Esophagus (tissue), 2 donors: ENCODE data around the gene NUDCD3. TPM values are rescaled to one million over a fixed set of nuclear protein-coding genes. Genes with fewer than 3 reads are reported as not detected.

Experiments used
- H3K27ac ChIP-seq, 2 donors: one replicate each; pipeline ENCODE4 v1.5.1; 2013; ENCODE audit warnings: low read depth in 2 of 2, mild to moderate bottlenecking in 2 of 2, inconsistent platforms in 1 of 2, low read length in 1 of 2, moderate library complexity in 1 of 2
- H3K27me3 ChIP-seq, 2 donors: one replicate each; pipeline ENCODE4 v1.6.1; 2013; ENCODE audit warnings: low read length in 2 of 2, control low read depth in 1 of 2, mild to moderate bottlenecking in 1 of 2; ENCODE audit not compliant: insufficient read depth in 2 of 2, control insufficient read depth in 1 of 2
- H3K36me3 ChIP-seq, 2 donors: one replicate each; pipeline ENCODE4 v1.6.1; 2013; ENCODE audit warnings: low read length in 1 of 2; ENCODE audit not compliant: control insufficient read depth in 2 of 2, insufficient read depth in 2 of 2
- H3K4me1 ChIP-seq, 2 donors: one replicate each; pipeline ENCODE4 v1.6.1; 2013; ENCODE audit warnings: low read length in 1 of 2; ENCODE audit not compliant: control insufficient read depth in 2 of 2, insufficient read depth in 2 of 2
- H3K4me3 ChIP-seq, 2 donors: one replicate each; pipeline ENCODE4 v1.5.1; 2013; ENCODE audit warnings: low read length in 2 of 2, mild to moderate bottlenecking in 2 of 2, low read depth in 1 of 2, moderate library complexity in 1 of 2
- H3K9me3 ChIP-seq, 2 donors: one replicate each; pipeline ENCODE4 v1.6.1; 2013; ENCODE audit warnings: mild to moderate bottlenecking in 2 of 2, low read depth in 1 of 2, low read length in 1 of 2, moderate library complexity in 1 of 2; ENCODE audit not compliant: control insufficient read depth in 2 of 2, insufficient read depth in 1 of 2
- WGBS, 2 donors: extraction: QIAGEN DNeasy Blood & Tissue Kit; methylation state at CpG; one replicate each; pipeline ENCODE4 v1.1.7; 2013; 5-methylcytosine and 5-hydroxymethylcytosine counted together
- polyA plus RNA-seq, 2 donors: library from polyadenylated mRNA; stranded (reverse); fragments of 200-250 nt; gene quantifications; one replicate each; pipeline ENCODE4 v1.2.3, GENCODE V29; 2013
- donor health status: healthy with polysubstance abuse.
- donor health status: Bipolar disorder and iron deficiency.

NUDCD3 gene
- polyA plus RNA-seq, 2 donors: 20.5 to 21.2 TPM

DNA sequence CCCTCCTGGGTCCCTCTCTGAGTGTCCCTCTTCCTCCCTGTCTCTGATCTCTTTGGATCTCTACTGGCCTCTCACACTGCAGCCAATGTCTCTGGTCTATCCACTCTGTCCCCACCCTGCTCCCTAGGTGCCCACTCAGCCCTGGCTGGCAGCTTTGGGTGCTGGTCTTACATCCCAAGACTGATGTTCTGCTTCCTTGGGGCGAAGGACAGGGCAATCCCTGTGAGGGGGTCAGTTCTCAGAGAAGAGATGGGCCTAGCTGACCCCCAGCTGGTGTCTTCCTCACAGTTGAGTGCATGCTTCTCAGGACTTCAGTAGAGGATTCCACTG is 113.4 kb downstream of the NUDCD3 start:
- Histone ChIP-seq H3K27ac (no peak overlapping the region), H3K4me3 (no peak overlapping the region), H3K36me3 (peaks cover 0 to 6% of the 10 kb centered on the region in 2 donors), H3K27me3 (no peaks in the 10 kb centered on the region), H3K9me3 (no peaks in the 10 kb centered on the region), H3K4me1 (peaks cover 0 to 3% of the 10 kb centered on the region in 2 donors)
- WGBS, 2 donors: 91 to 94% methylated on average over 1 of the region's 1 CpG

- Histone ChIP-seq H3K36me3 (peaks cover 0 to 5% of the 10 kb centered on the region in 2 donors), H3K27ac (no peak overlapping the region), H3K27me3 (no peaks in the 10 kb centered on the region), H3K9me3 (no peaks in the 10 kb centered on the region), H3K4me1 (peaks cover 0 to 3% of the 10 kb centered on the region in 2 donors), H3K4me3 (no peak overlapping the region)
- WGBS, 2 donors: 46 to 52% methylated on average over 7 of the region's 7 CpGs
Observed at GRCh38 chr7:44376429-44377133, 113.9 kb downstream of the NUDCD3 start.

DNA sequence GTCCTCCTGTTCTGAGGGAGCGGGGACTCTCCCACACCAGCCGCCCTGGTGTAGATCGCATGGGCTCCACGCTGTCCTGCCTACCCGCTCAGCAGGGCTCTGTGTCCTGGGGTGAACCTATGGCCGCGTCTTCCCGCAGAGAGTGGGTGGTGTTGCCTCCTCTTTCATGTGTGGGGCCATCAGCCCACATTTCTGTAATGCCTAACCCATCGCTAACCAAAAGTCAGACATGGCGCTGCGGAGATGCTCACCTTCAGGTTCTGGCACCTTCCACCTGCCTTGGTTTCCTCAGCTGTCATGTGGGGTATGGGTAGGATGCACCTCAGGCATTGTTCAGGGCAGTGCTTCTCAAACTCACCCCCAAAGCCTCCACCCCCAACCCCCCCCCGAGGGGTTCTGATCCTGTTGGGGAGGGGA is 114.5 kb downstream of the NUDCD3 start:
- Histone ChIP-seq H3K27me3 (no peaks in the 10 kb centered on the region), H3K27ac (no peak overlapping the region), H3K9me3 (no peaks in the 10 kb centered on the region), H3K4me1 (peaks cover 0 to 3% of the 10 kb centered on the region in 2 donors), H3K4me3 (no peak overlapping the region), H3K36me3 (no peaks in the 10 kb centered on the region)
- WGBS, 2 donors: 81% methylated on average over 12 of the region's 12 CpGs

GRCh38 chr7:44375236-44375699 is 115.2 kb downstream of the NUDCD3 start:
- H3K36me3 ChIP-seq: no peaks in the 10 kb centered on the region
- H3K9me3 ChIP-seq: no peaks in the 10 kb centered on the region
- no peak overlapping the region for H3K4me3 ChIP-seq
- no peak overlapping the region for H3K27ac ChIP-seq
- 70 to 78% methylated on average over 9 of the region's 9 CpGs for WGBS, 2 donors
- no peaks in the 10 kb centered on the region for H3K4me1 ChIP-seq
- no peaks in the 10 kb centered on the region for H3K27me3 ChIP-seq

DNA sequence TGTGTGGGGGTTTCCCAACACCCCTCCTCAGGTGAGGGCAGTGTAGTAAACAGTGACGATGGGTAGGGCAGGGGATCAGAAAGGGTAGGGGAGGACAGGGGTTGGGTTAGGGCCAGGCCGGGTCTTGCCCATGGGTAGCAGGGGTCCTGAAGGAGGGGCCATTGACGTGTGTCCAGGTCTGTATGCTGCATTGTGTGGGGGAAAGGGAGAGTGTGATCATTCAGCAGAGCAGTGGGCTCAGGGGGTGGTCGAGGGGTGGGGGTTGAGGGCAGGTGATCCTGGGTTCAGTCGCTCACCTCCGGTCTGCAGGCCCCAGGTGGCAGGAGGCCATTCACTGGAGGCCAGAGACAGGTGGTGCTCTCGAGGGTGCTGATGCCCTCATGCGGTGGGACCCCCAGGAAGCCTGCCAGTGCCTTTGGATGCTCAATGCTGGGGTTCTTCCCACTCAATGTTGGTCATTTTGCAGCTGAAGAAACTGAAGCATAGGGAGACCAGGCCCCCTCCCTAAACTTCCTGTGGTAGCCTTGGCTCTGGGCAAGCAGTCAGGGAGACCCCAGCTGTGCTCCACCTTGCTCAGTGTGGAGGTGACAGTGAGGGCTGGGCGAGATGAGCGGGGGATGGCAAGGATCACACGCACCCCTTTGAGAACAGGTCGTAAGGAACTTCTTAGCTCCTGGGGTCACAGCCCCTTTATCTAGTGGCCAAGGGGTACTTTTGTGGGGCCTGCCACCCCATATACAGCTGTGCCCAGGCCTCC is 116.3 kb downstream of the NUDCD3 start:
- Histone ChIP-seq H3K4me3 (no peak overlapping the region), H3K27ac (no peak overlapping the region), H3K36me3 (no peaks in the 10 kb centered on the region), H3K9me3 (no peaks in the 10 kb centered on the region), H3K4me1 (no peaks in the 10 kb centered on the region), H3K27me3 (no peaks in the 10 kb centered on the region)
- 75 to 76% methylated on average over 12 of the region's 12 CpGs for WGBS, 2 donors

DNA sequence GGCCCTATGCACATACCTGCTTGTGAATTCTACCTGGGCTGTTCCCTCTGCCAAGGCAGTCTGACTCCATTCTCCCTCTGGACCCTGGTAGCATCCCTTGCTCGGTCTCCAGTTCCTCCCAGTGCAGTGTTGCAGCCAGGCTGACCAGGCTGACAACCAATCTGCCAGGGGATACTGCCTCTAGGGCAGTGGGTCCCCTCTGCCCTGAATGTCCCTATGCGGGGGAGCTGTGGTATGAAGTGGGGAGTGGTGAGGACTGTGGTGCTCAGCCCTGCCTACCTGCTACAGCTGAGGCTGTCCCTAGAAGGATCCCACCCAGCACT is 117.1 kb downstream of the NUDCD3 start:
- no peaks in the 10 kb centered on the region for H3K27me3 ChIP-seq
- H3K4me3 ChIP-seq: no peak overlapping the region
- WGBS, 2 donors: 80 to 81% methylated on average over 2 of the region's 2 CpGs

DNA sequence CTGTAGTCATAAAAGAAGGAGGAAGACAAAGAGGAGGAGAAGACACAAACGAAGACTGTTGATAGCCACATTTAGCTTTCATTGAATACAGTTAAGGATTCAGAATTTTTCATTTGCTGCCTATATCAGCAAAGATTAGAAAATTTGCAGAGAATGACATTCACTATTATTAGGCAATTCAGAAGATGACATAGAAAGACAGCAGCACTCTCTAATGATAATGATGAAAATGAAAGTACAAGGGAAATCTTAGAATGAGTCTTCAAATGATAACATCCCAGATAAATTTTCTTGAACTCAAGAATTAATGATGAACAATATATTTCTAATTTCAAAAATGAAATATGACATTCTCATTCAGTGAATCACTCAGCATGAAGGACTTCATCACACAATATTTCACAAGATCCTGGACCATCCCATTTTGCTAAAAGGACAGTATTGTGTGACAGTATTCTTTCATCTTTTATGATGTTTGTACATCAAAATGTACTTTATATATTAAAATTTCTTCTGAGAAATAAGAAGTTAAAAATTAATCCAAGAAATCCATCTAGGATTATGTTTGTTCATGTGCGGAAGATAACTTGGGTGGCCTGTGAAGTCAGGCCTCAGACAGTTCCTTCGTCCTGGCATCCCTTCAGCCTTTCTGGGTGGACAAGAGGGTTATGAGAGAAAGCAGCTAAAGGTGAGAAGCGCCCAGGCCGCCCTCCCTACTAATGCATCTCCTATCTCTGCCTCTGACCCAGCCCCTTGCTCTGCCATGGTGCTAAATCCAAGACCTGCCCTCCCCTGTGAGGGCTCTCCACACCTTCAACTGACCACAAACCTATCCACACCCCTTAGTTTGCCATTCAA is 117.7 kb downstream of the NUDCD3 start:
- Histone ChIP-seq H3K27me3 (no peaks in the 10 kb centered on the region), H3K4me1 (no peaks in the 10 kb centered on the region)
- WGBS, 2 donors: 74 to 79% methylated on average over 5 of the region's 5 CpGs

More for the DNA sequence above, 117.1 kb downstream of the NUDCD3 start:
- no peaks in the 10 kb centered on the region for H3K4me1 ChIP-seq
- no peaks in the 10 kb centered on the region for H3K36me3 ChIP-seq
- H3K9me3 ChIP-seq: no peaks in the 10 kb centered on the region
- H3K27ac ChIP-seq: no peak overlapping the region

DNA sequence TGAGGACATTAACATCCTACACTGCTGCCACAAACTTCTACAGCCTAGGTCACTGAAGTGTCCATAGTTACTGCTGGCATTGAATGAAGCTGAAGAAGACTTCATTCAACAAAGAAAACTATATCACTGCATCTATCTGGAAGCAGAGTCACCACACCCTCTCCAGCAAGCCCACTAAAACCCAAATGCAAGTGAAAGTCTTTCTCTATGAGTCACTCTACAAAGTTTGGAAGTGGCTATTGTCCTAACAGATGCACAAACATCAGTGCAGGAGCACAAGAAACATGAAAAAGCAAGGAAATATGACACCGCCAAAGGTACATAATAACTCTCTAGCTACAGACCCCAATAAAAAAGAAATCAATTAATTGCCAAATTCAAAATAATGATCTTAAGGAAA is 121.6 kb downstream of the NUDCD3 start:
- 97 to 100% methylated on average over 1 of the region's 1 CpG for WGBS, 2 donors
- H3K4me3 ChIP-seq: no peak overlapping the region
- no peaks in the 10 kb centered on the region for H3K9me3 ChIP-seq
- H3K27ac ChIP-seq: no peak overlapping the region
- no peaks in the 10 kb centered on the region for H3K27me3 ChIP-seq
- no peaks in the 10 kb centered on the region for H3K36me3 ChIP-seq
- no peaks in the 10 kb centered on the region for H3K4me1 ChIP-seq

More for the DNA sequence above, 117.7 kb downstream of the NUDCD3 start:
- no peak overlapping the region for H3K27ac ChIP-seq
- no peaks in the 10 kb centered on the region for H3K36me3 ChIP-seq
- H3K9me3 ChIP-seq: no peaks in the 10 kb centered on the region
- H3K4me3 ChIP-seq: no peak overlapping the region

DNA sequence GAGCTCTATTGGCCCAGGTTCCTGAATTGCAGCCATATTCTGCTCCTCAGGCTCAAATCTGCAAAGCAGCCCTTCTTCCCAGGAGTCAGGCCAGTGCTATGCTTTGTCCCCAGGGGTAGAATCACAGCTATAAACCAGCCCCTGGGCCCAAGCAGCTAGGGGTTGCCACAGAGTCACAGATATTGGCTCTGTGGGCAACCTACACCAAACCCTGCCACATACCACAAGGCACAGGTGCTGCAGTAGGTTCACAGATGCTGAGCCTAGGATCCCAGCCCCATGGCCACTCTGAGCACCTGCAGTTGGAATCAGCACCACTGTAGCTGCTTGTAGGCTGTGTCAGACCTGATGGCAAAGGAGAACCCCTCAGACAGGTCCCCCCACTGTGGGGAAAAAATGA is 122.0 kb downstream of the NUDCD3 start:
- Histone ChIP-seq H3K9me3 (no peaks in the 10 kb centered on the region), H3K36me3 (no peaks in the 10 kb centered on the region), H3K4me3 (no peak overlapping the region), H3K27ac (no peak overlapping the region), H3K27me3 (no peaks in the 10 kb centered on the region), H3K4me1 (no peaks in the 10 kb centered on the region)
